ENCODE data around the gene SWAP70.

SWAP70 gene

DNA sequence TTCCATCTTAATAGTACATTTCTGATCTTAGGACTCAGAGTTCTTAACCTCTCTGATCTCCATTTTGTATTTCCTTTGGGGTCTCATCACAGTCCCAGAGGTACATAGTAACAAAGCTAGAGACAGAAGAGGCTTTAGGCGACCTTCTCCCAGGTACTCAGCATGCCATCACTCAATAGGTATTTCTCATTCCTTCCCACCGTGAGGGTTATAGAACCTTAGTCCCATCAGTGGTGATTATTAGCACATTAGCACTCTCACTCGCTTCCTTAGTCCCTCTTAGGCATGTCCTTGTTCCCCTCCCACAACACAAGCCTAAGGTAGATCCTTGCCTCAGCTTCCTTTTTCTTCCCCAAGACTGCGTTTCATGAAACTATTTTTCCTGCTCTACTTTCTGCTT lies 14.7 kb downstream of the SWAP70 start:
- FAIRE-seq: no peak
- no peak for DNase-seq (ENCODE audit: insufficient read length, low spot score)
- TF ChIP-seq, protein P1, sequence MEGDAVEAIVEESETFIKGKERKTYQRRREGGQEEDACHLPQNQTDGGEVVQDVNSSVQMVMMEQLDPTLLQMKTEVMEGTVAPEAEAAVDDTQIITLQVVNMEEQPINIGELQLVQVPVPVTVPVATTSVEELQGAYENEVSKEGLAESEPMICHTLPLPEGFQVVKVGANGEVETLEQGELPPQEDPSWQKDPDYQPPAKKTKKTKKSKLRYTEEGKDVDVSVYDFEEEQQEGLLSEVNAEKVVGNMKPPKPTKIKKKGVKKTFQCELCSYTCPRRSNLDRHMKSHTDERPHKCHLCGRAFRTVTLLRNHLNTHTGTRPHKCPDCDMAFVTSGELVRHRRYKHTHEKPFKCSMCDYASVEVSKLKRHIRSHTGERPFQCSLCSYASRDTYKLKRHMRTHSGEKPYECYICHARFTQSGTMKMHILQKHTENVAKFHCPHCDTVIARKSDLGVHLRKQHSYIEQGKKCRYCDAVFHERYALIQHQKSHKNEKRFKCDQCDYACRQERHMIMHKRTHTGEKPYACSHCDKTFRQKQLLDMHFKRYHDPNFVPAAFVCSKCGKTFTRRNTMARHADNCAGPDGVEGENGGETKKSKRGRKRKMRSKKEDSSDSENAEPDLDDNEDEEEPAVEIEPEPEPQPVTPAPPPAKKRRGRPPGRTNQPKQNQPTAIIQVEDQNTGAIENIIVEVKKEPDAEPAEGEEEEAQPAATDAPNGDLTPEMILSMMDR (IDR thresholded peaks at IDR 0.05; ENCODE audit: insufficient read depth, missing control alignments): no peak

- no peak for FAIRE-seq
- TF ChIP-seq, protein P1 (IDR thresholded peaks at IDR 0.05; ENCODE audit: insufficient read depth, missing control alignments): no peak
- no peak for DNase-seq (ENCODE audit: insufficient read length, low spot score)
Observed at GRCh38 chr11:9680028-9680427, 16.2 kb downstream of the SWAP70 start.

DNA sequence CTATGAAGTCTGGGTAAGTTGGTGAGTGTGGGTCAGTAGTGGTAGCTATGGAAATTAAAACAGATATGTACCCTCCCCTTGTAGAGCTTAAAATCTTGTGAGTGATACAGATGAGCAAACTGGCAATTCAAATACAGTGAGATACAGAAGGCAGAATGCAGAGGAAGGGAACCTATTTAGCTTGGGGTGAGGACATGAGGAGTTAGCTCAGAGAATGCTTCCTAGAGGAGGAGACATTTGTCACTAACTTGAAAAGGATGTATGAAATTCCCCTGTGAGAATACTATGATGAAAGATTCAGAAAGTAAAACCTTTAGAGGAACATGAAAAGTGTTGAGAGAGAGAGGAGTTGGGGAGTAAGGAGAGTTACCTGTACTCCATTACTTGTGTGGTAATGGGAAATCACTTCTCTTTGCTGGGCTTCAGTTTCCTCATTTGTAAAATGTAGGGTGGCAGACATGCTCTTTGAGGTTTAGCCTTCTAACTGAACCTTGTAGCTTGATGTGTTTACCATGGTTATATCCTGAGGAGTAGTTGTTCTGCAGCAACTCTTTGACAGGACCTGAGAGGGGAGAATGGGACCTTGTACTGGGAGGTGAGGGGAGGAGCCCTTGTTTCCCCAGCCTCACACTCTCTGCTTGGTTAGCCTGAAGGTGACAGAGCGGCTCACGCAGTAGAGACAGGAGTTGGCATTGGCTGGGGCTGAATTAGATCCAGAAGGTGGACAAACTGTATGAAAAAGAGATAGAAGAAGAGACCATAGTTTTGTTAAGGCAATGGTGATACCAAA lies 17.9 kb downstream of the SWAP70 start:
- DNase-seq (ENCODE audit: insufficient read length, low spot score) (no peak), FAIRE-seq (no peak)
- TF ChIP-seq, protein P1 (IDR thresholded peaks at IDR 0.05; ENCODE audit: insufficient read depth, missing control alignments): no peak

GRCh38 chr11:9687711-9688477 lies 24.0 kb downstream of the SWAP70 start:
- TF ChIP-seq, protein P1 (IDR thresholded peaks at IDR 0.05; ENCODE audit: insufficient read depth, missing control alignments): no peak
- no peak for FAIRE-seq
- DNase-seq (ENCODE audit: insufficient read length, low spot score): no peak

DNA sequence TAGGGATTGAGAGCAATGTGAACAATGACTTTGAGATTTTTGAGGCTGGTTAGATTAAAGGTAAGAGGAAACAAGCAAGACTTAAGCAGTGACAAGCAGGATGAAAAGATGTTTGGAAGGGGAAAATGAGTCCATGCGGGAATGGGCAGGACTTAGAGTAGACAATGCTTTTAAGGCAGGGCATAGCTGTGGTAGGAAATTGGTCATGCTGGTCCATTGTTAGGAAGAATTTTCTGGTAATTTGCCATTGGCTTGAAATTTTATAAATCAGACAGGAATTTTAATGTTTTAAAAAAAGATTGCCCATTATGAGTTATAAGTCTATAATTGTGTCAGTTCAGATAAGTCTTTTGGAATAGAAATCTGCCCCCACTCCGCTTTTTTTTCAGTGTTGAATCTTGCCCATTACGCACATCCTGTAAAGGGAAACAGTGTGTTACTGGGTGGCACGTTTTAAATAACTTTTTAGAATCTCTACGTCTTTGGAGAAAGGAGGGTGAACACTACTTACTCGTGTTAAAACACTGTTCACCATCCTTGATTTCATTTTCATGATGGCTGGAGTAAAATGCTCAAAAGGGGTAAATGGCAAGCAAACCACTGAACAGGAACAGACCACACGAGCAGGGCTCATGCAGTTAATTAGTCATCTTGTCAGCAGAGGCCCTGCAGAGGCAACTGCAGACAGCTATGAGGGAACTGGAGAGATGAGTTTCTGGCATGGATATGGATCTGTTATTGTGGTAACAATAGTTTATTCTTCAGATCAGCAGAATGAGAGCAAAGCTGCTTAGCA lies 25.0 kb downstream of the SWAP70 start:
- TF ChIP-seq, protein P1 (IDR thresholded peaks at IDR 0.05; ENCODE audit: insufficient read depth, missing control alignments): no peak
- FAIRE-seq (no peak), DNase-seq (ENCODE audit: insufficient read length, low spot score) (no peak)

GRCh38 chr11:9689721-9690120 lies 25.8 kb downstream of the SWAP70 start:
- TF ChIP-seq, protein P1 (IDR thresholded peaks at IDR 0.05; ENCODE audit: insufficient read depth, missing control alignments): no peak
- DNase-seq (ENCODE audit: insufficient read length, low spot score) (no peak), FAIRE-seq (no peak)
